Neural progenitor cell (in vitro differentiated cells): ENCODE results near the gene CEBPA.

Source experiments
- CTCF ChIP-seq: fragments of 200-600 bp; sonication (generic); IDR thresholded peaks from 2 replicates; pipeline ENCODE4 v1.5.1; 2017; ENCODE audit warnings: antibody characterized with exemption, mild to moderate bottlenecking
- EZH2 ChIP-seq: fragments of 200-600 bp; sonication (generic); IDR thresholded peaks from 2 replicates; pipeline ENCODE4 v1.6.1; 2017; ENCODE audit warnings: antibody characterized with exemption, mild to moderate bottlenecking, moderate library complexity
- EZH2phosphoT487 ChIP-seq: fragments of 200-600 bp; sonication (generic); IDR thresholded peaks from 2 replicates; pipeline ENCODE4 v1.6.1; 2017; ENCODE audit warnings: antibody characterized with exemption

GRCh38 chr19:33344573-33344925 lies 42.2 kb upstream of the CEBPA start:
- TF ChIP-seq CTCF (no peak), EZH2 (no peak), EZH2phosphoT487 (no peak)
